Stimulated activated CD4-positive, alpha-beta T cell treated with anti-CD3 and anti-CD28 coated beads, Interleukin-2, amount 100 ng/mL, for 48 hours (primary cell): ENCODE measurements around the gene HES4.
A peak's percentile ranks its signal among the peaks of the same experiment; 100 is the strongest.

Experiments used
- DNase-seq, 2 donors: peaks; one replicate each; pipeline ENCODE4 v3.0.0-alpha.2; 2020

The HES4 gene

DNA sequence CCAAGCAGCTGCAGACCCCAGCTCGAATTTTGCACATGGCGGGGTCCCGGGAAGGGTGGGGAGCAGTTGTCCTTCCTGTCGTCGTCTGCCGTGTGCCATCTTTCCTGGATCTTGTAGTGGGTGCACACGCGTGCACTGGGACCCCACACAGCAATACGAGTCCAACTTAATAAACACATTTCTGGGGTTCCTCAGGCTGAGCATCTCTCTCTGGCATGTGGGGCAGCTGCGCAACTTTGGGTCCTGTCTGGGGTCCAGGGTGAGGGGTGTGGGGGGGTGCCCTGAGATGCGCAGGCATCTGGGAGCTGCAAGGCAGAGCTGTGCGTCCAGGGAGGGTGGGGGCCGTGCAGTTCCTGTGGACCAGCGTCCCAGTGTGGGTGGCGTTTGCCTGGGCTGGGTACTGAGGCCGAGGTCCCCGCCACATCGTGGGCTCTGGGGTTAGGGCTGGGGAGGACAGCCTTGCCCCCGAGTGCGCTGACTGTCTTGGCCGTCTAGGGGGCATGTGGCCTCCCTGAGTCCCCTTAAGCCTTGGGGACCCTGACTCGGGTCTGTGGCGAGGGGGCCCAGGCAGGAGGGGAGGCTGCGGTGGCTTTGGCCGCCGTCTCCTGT is 34.3 kb downstream of the HES4 start:
- no peak for DNase-seq

DNA sequence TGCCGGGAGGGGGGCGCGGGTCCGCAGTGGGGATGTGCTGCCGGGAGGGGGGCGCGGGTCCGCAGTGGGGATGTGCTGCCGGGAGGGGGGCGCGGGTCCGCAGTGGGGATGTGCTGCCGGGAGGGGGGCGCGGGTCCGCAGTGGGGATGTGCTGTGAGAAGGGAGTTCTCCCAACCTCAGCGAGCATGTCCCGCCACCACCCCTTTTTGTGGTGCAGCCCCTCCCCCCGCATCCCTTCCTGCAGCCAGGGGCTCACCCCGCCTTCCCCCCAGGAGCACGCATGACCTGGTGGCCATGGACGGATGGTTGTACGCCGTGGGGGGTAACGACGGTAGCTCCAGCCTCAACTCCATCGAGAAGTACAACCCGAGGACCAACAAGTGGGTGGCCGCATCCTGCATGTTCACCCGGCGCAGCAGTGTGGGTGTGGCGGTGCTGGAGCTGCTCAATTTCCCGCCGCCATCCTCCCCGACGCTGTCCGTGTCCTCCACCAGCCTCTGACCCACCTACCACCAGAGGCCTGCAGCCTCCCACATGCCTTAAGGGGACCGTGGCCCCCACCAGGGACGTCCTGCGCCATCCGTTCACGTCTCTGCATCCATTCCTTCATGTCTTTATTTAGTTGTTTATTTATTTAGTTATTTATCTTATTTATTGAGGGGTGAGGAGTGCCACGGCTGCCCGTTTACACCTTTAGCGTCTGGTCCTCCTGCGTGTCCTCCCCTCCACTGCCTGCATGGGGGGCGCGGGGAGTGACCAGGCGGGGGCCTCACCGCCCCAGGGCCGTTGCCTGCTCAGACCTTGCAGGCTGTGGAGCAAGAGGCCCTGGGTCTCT is 35.0 kb downstream of the HES4 start:
- DNase-seq = no peak

DNA sequence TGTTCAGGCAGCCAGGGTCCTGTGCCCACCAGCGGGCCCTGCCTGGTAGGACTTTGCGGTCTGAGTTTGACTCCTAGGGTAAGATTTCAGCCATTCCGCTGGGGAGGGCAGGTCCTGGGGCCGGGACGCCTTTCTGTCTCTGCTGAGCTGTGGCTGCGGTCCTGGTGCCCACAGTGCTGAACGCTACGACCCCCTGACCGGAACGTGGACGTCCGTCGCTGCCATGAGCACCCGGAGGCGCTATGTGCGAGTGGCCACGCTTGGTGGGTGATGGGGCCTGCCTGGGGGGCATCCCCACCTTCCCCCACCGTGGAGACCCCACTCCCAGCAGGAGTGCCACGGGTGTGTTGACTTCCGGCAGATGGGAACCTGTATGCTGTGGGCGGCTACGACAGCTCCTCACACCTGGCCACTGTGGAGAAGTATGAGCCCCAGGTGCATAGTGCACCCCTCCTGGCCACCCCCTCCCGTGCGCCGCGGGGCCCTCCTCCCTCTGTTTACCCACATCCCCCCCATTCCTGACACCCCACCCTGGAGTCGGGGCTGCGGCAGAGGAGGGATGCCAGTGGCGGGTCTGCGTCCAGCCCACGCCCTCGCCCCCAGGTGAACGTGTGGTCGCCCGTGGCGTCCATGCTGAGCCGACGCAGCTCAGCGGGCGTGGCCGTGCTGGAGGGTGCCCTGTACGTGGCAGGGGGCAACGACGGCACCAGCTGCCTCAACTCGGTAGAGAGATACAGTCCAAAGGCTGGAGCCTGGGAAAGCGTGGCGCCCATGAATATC is 36.0 kb downstream of the HES4 start:
- no peak for DNase-seq

DNA sequence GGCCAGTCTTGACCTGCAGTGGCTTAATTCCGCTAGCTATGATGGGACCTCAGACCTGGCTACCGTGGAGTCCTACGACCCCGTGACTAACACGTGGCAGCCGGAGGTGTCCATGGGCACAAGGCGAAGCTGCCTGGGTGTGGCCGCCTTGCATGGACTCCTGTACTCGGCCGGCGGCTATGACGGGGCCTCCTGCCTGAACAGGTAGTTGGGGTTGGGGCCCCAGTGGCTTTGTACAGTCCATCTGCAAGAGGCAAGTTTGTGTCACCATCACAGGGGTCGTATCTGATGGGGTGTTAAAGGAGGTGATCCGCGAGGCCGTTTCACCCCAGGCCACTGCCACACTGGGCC is 36.6 kb downstream of the HES4 start:
- DNase-seq = no peak

DNA sequence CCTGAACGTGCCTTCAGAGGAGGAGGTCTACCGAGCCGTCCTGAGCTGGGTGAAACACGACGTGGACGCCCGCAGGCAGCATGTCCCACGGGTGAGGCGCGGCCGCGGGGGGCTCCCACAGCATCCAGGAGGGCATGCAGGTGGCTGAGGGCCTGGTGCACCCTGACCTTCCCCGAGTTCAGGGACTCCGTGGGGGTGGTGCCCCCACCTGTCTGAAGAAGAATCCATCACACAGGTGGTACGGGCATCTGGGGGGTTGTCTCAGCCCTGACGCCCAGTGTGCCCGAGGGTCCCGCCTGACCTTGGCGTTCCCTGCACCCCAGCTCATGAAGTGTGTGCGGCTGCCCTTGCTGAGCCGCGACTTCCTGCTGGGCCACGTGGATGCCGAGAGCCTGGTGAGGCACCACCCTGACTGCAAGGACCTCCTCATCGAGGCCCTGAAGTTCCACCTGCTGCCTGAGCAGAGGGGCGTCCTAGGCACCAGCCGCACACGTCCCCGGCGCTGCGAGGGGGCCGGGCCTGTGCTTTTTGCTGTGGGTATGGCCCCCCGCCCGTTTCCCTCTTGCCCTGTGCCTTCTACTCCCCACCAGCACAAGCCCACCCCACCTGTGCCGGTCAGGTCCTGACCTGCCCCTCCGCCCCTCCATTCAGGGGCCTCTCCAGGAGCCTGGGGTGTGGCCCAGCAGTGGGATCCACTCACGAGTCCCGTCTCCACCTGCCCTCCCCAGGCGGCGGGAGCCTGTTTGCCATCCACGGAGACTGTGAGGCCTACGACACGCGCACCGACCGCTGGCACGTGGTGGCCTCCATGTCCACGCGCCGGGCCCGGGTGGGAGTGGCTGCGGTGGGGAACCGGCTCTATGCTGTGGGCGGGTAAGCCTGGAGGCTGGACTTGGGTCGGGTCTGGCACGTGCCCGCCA is 37.3 kb downstream of the HES4 start:
- no peak for DNase-seq

DNA sequence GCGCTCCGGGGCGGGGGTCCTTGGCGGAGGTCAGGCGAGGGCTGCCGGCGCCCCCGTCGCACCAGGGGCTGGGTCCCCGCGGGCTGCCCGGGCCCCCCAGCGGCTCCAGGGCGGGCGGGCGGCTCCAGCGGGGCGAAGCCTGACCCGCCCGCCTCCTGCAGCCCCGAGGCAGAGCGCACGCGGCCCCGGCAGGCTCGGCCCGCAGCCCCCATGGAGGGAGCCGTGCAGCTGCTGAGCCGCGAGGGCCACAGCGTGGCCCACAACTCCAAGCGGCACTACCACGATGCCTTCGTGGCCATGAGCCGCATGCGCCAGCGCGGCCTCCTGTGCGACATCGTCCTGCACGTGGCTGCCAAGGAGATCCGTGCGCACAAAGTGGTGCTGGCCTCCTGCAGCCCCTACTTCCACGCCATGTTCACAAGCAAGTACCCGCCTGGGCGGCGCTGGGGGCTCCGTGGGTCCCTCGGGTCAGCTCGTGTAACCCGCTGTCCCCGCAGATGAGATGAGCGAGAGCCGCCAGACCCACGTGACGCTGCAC is 38.7 kb downstream of the HES4 start:
- no peak for DNase-seq

DNA sequence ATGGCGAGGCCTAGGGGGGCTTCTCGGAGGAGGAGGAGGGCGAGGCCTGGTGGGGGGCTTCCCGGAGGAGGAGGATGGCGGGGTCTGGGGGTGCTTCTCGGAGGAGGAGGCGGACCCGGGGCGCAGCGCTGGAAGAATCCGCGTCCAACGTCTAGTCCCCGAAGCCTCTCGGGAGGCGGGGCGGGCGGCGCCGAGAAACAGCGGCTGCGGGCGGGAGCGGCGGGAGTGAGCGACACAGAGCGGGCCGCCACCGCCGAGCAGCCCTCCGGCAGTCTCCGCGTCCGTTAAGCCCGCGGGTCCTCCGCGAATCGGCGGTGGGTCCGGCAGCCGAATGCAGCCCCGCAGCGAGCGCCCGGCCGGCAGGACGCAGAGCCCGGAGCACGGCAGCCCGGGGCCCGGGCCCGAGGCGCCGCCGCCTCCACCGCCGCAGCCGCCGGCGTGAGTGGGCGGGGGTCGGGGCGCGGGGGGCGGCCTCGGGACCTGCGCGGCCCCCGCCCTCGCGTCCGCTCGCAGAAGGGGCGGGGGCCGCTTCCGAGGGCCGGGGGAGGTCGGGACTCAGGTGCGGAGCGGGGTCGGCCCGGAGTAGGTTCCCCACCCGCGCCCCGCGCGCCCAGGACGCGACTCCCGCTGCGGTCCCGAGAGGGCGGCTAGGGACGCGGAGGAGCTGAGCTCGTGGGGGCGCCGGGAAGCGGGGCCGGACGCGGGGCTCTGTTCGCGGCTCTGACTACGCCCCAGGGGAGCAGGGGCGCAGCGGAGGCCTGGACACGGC is 39.4 kb downstream of the HES4 start, which contains the start of gene KLHL17:
TSS of gene KLHL17 (plus strand) at position 222 of the 769 bp plus-strand sequence. CDS start at position 332, 110 bp downstream.
- DNase-seq = peak; percentile 79 to 85

DNA sequence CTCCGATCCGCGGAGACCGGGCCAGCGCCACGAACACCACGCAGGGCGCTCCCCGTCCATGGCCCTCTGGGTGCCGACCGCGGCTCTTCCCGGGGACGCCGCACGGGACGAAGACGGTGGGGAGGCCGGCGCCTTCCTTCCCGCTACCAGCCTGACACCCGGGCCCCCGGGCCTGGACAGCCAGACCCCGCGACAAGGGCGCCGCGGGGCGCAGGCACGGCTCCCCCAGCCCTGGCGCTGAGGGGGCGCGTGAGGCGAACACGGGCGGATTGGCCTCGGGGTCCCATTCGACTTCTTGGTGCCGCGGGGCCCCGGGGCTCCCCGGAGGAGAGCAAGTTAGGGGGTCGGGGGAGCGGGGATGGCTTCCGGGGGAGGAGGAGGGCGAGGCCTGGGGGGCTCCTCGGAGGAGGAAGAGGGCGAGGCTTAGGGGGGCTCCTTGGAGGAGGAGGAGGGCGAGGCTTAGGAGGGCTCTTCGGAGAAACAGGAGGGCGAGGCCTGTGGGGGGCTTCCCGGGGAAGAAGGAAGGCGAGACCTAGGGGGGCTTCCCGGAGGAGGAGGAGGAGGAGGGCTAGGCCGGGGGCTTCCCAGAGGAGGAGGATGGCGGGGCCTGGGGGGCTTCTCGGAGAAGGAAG is 40.0 kb downstream of the HES4 start:
- DNase-seq = no peak

DNA sequence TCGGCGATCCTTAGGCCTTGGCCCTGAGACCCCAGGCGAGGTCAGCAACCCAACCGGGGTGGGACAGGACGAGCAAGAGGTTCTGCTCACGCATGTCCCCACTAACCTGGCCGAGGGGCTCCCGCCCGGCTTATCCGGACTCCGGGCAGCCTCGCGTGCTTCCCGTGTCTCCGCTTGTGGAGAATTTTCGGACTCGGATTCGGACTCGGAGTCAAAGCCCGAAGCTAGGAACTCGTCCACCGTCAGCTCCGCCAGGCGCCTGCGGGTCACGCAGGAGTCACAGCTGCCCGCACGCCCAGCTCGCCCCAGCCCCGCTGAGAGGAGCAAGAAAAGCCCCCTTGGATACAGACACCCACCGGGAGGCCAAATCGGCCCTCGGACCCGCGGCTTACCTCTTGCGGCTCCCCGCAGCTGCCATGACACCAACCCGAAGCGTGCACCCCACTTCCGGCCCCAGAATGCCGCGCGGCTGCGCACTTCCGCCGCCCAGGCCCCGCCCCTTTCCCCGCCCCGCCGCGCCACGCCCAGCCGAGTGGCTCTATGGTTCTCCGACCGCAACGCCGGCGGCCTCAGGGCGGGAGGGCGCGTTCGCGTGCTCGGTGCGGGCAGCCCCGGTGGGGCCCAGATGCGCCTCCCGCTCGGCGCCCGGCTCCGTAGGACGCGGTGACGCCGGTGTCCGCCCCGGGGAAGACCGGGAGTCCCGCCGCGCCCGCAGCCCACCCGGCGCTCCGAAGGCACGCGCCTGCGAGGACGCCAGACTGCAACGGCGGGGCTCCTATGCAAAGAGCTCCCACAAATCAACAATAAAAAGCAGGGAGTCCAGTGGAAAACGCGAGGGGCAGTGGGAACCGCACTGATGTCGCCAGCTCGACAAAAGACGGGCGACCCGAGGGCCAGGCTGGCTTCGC is 40.8 kb downstream of the HES4 start, which contains the start of gene NOC2L:
TSS of gene NOC2L (minus strand) at position 434 of the 908 bp plus-strand sequence. CDS start at position 418, 16 bp downstream.
- DNase-seq = peak; percentile 99 to 100

DNA sequence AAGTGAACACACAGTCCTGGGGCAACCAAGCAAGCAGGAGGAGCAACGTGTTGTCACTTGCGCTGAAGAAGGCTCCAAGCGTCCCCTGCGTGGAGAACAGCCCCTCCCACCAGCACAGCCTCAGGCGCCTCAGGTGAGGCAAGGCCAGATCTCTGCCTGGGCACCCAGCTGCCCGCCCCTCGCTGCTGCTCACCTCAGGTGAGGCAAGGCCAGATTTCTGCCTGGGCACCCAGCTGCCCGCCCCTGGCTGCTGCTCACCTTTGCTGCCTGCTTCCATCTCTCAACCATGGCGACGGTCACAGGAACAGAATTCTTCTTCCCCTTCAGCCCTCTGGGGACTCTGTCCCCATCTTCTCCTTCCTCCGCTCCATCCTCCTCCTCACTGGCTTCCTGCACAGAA is 43.3 kb downstream of the HES4 start:
- no peak for DNase-seq

DNA sequence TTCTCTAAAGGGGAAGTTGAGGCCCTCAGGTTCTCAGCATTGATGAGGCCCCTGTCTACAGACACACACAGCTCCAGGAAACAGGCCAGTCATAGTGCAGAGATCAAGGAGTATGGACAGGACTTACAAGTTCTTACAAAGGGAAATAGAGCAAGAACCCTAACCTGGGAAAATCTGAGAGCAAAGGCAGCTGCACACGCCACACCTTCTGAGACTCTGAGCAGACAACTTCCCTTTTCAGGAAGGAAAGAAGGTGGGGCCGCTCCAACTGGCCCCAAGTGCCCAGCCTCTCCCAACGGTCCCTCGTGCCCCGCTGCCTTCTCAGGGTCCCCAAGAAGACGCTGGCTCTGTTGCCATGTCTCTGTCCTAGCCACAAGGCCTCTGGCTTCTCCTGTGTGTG is 44.4 kb downstream of the HES4 start:
- DNase-seq = no peak

DNA sequence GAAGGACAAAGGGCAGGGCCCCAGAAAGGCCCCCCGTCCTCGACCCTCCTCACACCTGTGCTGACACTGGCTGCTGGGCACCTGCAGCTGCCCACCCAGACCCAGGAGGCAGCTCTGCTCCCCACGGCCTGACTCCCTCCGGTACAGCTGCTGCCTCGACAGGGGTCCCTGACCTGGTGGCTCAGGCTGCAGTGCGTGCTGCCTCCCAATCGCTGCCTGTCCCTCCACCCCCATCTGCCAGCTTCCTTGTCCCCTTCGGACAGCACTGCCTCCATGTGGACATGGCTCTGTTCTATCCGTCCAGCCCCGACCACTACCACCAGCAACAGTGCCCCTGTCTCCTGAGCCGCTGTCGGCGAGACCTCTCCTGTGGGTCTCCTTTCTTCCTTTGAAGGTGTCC is 45.0 kb downstream of the HES4 start:
- no peak for DNase-seq

DNA sequence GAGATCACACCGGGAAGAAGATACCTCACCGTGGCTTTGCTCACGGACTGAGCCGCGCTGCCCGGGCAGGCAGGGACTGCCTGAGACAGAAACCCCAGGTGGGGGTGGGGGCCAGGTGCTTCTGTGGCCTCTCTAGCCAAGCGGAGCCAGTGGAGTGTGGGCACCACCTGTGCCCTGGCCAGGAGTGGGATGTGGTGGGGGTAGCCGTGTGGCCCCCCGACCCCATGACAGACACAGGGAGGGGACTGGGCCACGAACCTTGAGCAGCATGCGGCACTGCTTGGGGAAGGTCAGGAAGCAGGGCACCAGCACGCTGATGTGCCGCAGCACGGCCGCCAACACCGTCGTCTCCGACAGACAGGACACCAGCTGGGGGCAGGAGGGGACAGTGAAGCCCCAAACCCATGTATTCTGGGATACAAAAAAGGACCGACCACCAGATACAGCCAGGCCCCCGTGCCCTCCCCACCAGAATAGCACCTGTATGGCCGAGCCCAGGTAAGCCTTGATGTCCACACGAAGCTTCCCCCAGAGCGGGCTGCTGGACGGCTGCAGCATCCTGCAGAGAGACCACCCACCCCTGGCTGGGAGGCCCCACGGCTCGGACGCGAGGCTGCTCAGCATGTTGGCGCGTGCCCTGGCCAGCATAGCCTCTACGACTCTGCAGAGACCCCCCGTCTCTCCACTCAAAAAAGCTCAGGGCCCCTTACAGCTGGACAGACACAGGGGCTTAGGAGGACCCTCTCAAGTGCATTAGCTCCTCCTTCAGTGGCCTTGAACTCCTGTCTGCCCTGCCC is 46.2 kb downstream of the HES4 start:
- DNase-seq = no peak

DNA sequence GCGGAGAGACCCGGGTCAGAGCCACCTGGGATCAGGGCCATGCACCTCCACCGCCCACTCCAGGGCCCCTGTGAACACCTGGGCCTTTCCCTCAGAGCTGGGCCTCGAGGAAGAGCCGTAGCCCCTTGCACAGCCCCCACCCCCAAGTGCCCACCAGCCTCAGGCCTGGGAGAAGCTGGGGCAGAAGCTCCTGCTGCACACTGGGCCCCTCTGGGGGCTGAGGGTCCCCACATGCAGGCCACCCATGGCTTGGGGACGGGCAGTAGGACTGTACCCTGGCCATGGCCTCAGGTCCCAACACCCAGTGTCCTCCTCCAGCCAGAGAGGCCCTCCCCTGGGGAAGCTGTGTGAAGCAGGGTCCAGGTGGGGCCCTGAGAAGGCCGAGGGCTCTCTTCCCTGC is 47.3 kb downstream of the HES4 start:
- no peak for DNase-seq

DNA sequence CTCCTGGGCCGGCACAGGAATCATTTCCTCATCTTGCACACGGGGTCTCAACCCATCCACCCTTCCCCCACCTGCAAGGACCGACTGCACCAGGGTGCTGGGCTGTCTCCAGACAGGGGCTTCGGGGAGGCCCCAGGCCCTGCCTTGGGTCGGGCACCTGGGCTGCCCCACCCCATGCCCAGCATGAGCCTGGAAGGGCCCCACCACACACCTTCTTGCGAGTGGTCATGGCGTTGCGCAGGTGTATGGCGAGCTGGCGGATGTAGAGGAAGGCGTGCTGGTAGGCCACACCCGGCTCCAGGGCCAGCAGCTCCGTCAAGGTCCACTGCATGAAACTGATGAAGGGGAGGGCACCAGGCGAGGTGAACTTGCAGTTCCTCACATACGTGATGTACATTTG is 47.7 kb downstream of the HES4 start:
- DNase-seq = no peak

DNA sequence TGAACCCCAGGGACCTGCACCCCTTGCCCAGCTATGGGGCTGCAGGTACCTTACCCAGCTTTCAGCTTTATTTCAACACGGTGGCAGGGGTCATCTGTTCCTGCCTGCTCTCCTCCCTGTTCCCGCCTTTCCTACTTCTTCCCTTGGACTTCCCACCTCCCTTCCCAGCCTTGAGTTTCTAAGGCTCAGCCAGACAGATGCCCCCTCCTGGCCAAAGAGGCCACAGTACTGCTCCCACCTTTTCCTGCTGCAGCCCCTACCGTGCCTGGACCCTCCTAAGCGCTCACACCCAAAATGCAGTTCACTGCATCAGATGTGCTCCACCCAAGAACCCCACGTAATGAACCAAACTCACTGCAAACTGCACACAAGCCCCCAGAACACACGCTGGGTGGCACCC is 48.5 kb downstream of the HES4 start:
- DNase-seq = no peak

DNA sequence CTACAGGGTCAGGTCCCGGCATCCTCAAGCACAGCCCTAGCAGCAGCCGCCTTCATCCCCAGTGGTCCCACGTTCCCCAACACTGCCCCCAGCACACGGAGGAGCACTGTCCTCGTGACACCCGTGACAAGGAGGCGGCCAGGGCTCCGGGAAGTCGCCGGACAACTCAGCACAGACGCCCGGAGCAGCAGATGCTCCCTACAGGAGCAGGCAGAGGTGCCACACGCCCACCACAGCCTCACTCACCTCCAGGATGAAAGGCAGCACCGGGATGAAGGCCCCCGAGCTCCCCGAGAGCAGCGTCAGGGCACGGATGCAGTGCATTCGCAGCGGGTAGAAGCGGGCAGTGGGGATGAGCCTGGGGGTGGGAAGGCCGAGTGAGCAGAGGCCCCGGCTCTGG is 49.0 kb downstream of the HES4 start:
- no peak for DNase-seq

DNA sequence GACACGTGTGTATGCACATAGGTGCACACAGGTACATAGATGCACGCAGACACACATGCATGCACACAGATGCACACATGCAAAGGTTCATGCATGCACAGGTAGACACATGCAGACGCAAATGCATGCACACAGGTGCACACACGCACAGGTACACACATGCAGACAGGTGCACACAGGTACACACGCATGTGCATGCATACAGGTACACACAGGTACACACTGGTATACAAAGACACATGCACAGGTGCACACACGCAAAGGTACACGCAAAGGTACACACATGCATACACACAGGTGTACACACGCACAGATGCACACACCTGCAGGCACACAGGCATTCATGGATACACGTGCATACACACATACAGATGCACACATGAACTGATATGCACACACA is 49.6 kb downstream of the HES4 start:
- DNase-seq = no peak
